ENCODE measurements around the gene TBC1D32.

GRCh38 chr6:121223212-121223611 is 111.1 kb downstream of the TBC1D32 start:
- TF ChIP-seq POLR2AphosphoS5 (IDR thresholded peaks at IDR 0.05; ENCODE audit: insufficient read depth, low read depth, low read length) (no peak), CTCF (IDR thresholded peaks at IDR 0.05; ENCODE audit: extremely low read depth in 1 of 2, insufficient read depth in 1 of 2, low read depth in 1 of 2, low read length in 2 of 2) (no peak), EZH2 (IDR thresholded peaks at IDR 0.05; ENCODE audit: borderline replicate concordance, low read depth, low read length, severe bottlenecking) (no peak), MYC (IDR thresholded peaks at IDR 0.05; ENCODE audit: low read depth, low read length) (no peak), POLR2A (IDR thresholded peaks at IDR 0.05; ENCODE audit: low read depth, low read length) (no peak), GATA2 (IDR thresholded peaks at IDR 0.05; ENCODE audit: insufficient read depth, insufficient read length, low read depth, low read length) (no peak), FOS (IDR thresholded peaks at IDR 0.05; ENCODE audit: borderline replicate concordance, insufficient read depth, low read length) (no peak), MAX (IDR thresholded peaks at IDR 0.05; ENCODE audit: insufficient read depth, insufficient read length) (no peak), JUN (IDR thresholded peaks at IDR 0.05; ENCODE audit: borderline replicate concordance, insufficient read depth, insufficient read length, low read depth) (no peak)

All from endothelial cell of umbilical vein (primary cell).